Muscle layer of duodenum (tissue), 2 donors: ENCODE data around the gene WDFY4.

Source experiments
- H3K27ac ChIP-seq: one replicate; pipeline ENCODE4 v1.7.0; 2013; ENCODE audit warnings: mild to moderate bottlenecking, low read length
- H3K27me3 ChIP-seq: one replicate; pipeline ENCODE4 v1.7.0; 2013; ENCODE audit warnings: low read depth, mild to moderate bottlenecking, control low read depth, low read length
- H3K36me3 ChIP-seq, 2 donors: one replicate each; pipeline ENCODE4 v1.7.0; 2013; ENCODE audit warnings: low read length in 2 of 2, control low read depth in 1 of 2, mild to moderate bottlenecking in 1 of 2; ENCODE audit not compliant: insufficient read depth in 2 of 2, control insufficient read depth in 1 of 2
- H3K4me1 ChIP-seq, 2 donors: one replicate each; pipeline ENCODE4 v1.7.0; 2013; ENCODE audit warnings: low read length in 2 of 2, mild to moderate bottlenecking in 2 of 2, control low read depth in 1 of 2, moderate library complexity in 1 of 2; ENCODE audit not compliant: insufficient read depth in 2 of 2, control insufficient read depth in 1 of 2
- H3K4me3 ChIP-seq, 2 donors: one replicate each; pipeline ENCODE4 v1.7.0; 2013; ENCODE audit warnings: low read length in 2 of 2, low read depth in 1 of 2, mild to moderate bottlenecking in 1 of 2
- H3K9me3 ChIP-seq, 2 donors: one replicate each; pipeline ENCODE4 v1.7.0; 2013; ENCODE audit warnings: low read length in 2 of 2, control low read depth in 1 of 2, mild to moderate bottlenecking in 1 of 2; ENCODE audit not compliant: control insufficient read depth in 1 of 2
- donor health status: healthy.

Gene WDFY4

GRCh38 chr10:48740015-48740707 lies 55.5 kb downstream of the WDFY4 start:
- Histone ChIP-seq H3K4me1 (no peaks in the 10 kb centered on the region), H3K36me3 (no peaks in the 10 kb centered on the region), H3K9me3 (no peaks in the 10 kb centered on the region), H3K4me3 (no peak overlapping the region), H3K27ac (no peak overlapping the region), H3K27me3 (no peaks in the 10 kb centered on the region)

- H3K4me1 ChIP-seq = no peaks in the 10 kb centered on the region
- no peak overlapping the region for H3K4me3 ChIP-seq
- H3K36me3 ChIP-seq = no peaks in the 10 kb centered on the region
- no peaks in the 10 kb centered on the region for H3K9me3 ChIP-seq
- H3K27me3 ChIP-seq = no peaks in the 10 kb centered on the region
- H3K27ac ChIP-seq = no peak overlapping the region
Observed at GRCh38 chr10:48740988-48741387, 56.3 kb downstream of the WDFY4 start.

GRCh38 chr10:48742891-48743860 lies 58.5 kb downstream of the WDFY4 start:
- Histone ChIP-seq H3K27me3 (no peaks in the 10 kb centered on the region), H3K4me1 (no peaks in the 10 kb centered on the region), H3K9me3 (peaks cover 0 to 2% of the 10 kb centered on the region in 2 donors), H3K4me3 (no peak overlapping the region), H3K36me3 (no peaks in the 10 kb centered on the region), H3K27ac (no peak overlapping the region)

GRCh38 chr10:48744587-48744986 lies 59.9 kb downstream of the WDFY4 start:
- H3K27me3 ChIP-seq = no peaks in the 10 kb centered on the region
- H3K36me3 ChIP-seq = no peaks in the 10 kb centered on the region
- H3K27ac ChIP-seq = no peak overlapping the region
- H3K4me1 ChIP-seq = no peaks in the 10 kb centered on the region
- no peak overlapping the region for H3K4me3 ChIP-seq
- H3K9me3 ChIP-seq = peaks cover 0 to 2% of the 10 kb centered on the region in 2 donors

- Histone ChIP-seq H3K4me3 (no peak overlapping the region), H3K9me3 (peaks cover 0 to 2% of the 10 kb centered on the region in 2 donors), H3K27ac (no peak overlapping the region), H3K36me3 (no peaks in the 10 kb centered on the region), H3K4me1 (no peaks in the 10 kb centered on the region), H3K27me3 (no peaks in the 10 kb centered on the region)
Observed at GRCh38 chr10:48745662-48746245, 61.1 kb downstream of the WDFY4 start.

- H3K4me3 ChIP-seq = no peak overlapping the region
- H3K9me3 ChIP-seq = peaks cover 0 to 2% of the 10 kb centered on the region in 2 donors
- H3K27ac ChIP-seq = no peak overlapping the region
- H3K4me1 ChIP-seq = no peaks in the 10 kb centered on the region
- no peaks in the 10 kb centered on the region for H3K36me3 ChIP-seq
- no peaks in the 10 kb centered on the region for H3K27me3 ChIP-seq
Observed at GRCh38 chr10:48748573-48748972, 63.9 kb downstream of the WDFY4 start.

- Histone ChIP-seq H3K36me3 (no peaks in the 10 kb centered on the region), H3K27me3 (no peaks in the 10 kb centered on the region), H3K4me3 (no peak overlapping the region), H3K4me1 (no peaks in the 10 kb centered on the region), H3K27ac (no peak overlapping the region), H3K9me3 (peaks cover 0 to 2% of the 10 kb centered on the region in 2 donors)
Observed at GRCh38 chr10:48749254-48749787, 64.6 kb downstream of the WDFY4 start.

- Histone ChIP-seq H3K9me3 (peaks cover 0 to 2% of the 10 kb centered on the region in 2 donors), H3K27me3 (no peaks in the 10 kb centered on the region), H3K36me3 (no peaks in the 10 kb centered on the region), H3K4me1 (no peaks in the 10 kb centered on the region), H3K27ac (no peak overlapping the region), H3K4me3 (no peak overlapping the region)
Observed at GRCh38 chr10:48750019-48750418, 65.3 kb downstream of the WDFY4 start.

- H3K36me3 ChIP-seq = no peaks in the 10 kb centered on the region
- no peak overlapping the region for H3K4me3 ChIP-seq
- no peaks in the 10 kb centered on the region for H3K27me3 ChIP-seq
- H3K9me3 ChIP-seq = peaks cover 0 to 2% of the 10 kb centered on the region in 2 donors
- H3K27ac ChIP-seq = no peak overlapping the region
- no peaks in the 10 kb centered on the region for H3K4me1 ChIP-seq
Observed at GRCh38 chr10:48750991-48751390, 66.3 kb downstream of the WDFY4 start.

- no peak overlapping the region for H3K4me3 ChIP-seq
- H3K36me3 ChIP-seq = no peaks in the 10 kb centered on the region
- H3K27me3 ChIP-seq = no peaks in the 10 kb centered on the region
- H3K27ac ChIP-seq = no peak overlapping the region
- no peaks in the 10 kb centered on the region for H3K4me1 ChIP-seq
- peaks cover 0 to 2% of the 10 kb centered on the region in 2 donors for H3K9me3 ChIP-seq
Observed at GRCh38 chr10:48751730-48752129, 67.1 kb downstream of the WDFY4 start.

- Histone ChIP-seq H3K4me1 (no peaks in the 10 kb centered on the region), H3K4me3 (no peak overlapping the region), H3K9me3 (no peaks in the 10 kb centered on the region), H3K27ac (no peak overlapping the region), H3K36me3 (no peaks in the 10 kb centered on the region), H3K27me3 (no peaks in the 10 kb centered on the region)
Observed at GRCh38 chr10:48758411-48758810, 73.7 kb downstream of the WDFY4 start.
